Measurements from ENCODE around the gene RPTOR. TPM values are rescaled to one million over a fixed set of nuclear protein-coding genes. Genes with fewer than 3 reads are reported as not detected.

Gene RPTOR
- total RNA-seq, 4 donors from 2014 or later = 18.7 to 35.4 (median 21.0) TPM

- no peak for TF ChIP-seq CTCF (IDR thresholded peaks at IDR 0.05; ENCODE audit: low read depth)
Observed at GRCh38 chr17:80864751-80865150, 320.1 kb downstream of the RPTOR start.

GRCh38 chr17:80866050-80866793 lies 321.6 kb downstream of the RPTOR start:
- no peak for TF ChIP-seq CTCF (IDR thresholded peaks at IDR 0.05; ENCODE audit: low read depth)

- TF ChIP-seq CTCF (IDR thresholded peaks at IDR 0.05; ENCODE audit: low read depth) = no peak
Observed at GRCh38 chr17:80868022-80868609, 323.5 kb downstream of the RPTOR start.

GRCh38 chr17:80869481-80870145 lies 325.0 kb downstream of the RPTOR start:
- TF ChIP-seq CTCF (IDR thresholded peaks at IDR 0.05; ENCODE audit: low read depth) = no peak

GRCh38 chr17:80870401-80870800 lies 325.8 kb downstream of the RPTOR start:
- TF ChIP-seq CTCF (IDR thresholded peaks at IDR 0.05; ENCODE audit: low read depth) = no peak

- TF ChIP-seq CTCF (IDR thresholded peaks at IDR 0.05; ENCODE audit: low read depth) = no peak
Observed at GRCh38 chr17:80871341-80871740, 326.7 kb downstream of the RPTOR start.

GRCh38 chr17:80872001-80872500 lies 327.4 kb downstream of the RPTOR start:
- TF ChIP-seq CTCF (IDR thresholded peaks at IDR 0.05; ENCODE audit: low read depth) = no peak
